ENCODE results near the gene SCD5. TPM values are rescaled to one million over a fixed set of nuclear protein-coding genes. Genes with fewer than 3 reads are reported as not detected.

The SCD5 gene
- total and polyA plus RNA-seq, 2 of the 13 experiments (the other 11 are each of a cell fraction or from before 2014, with no cell fraction given), result not detected

GRCh38 chr4:82710197-82710929 lies 88.2 kb downstream of the SCD5 start:
- ChIA-PET CTCF (ENCODE audit: low intra/inter-chr PET ratio, low total read pairs) (no interaction called here), POLR2A (no interaction called here)
- no peak overlapping the region for H3K27ac ChIP-seq (ENCODE audit: extremely low read length, insufficient read depth, low read length)
- ATAC-seq (peak; percentile 97), FAIRE-seq (peak; percentile 58), DNase-seq (ENCODE audit: low spot score) (peak; percentile 80)
- 0 out of 5 replicates have a peak, but pooled peaks cover 0 to 2% of the 10 kb centered on the region in 2 experiments for H3K27me3 ChIP-seq (ENCODE audit: control insufficient read depth in 1 of 2, insufficient read depth in 2 of 2, low read length in 2 of 2)
- H3K4me1 ChIP-seq (ENCODE audit: insufficient read depth, low read length), result peaks cover 31% of the 10 kb centered on the region
- WGBS (ENCODE audit: low lambda C conversion rate), result 2% methylated on average over 3 of the region's 4 CpGs
- peak overlapping the region in 1 of 3 experiments; percentile 7; a peak in 1 of 6 replicates for H3K4me3 ChIP-seq (replicated peaks in 1 of 3; ENCODE audit: insufficient read depth in 1 of 3, low read depth in 2 of 3, low read length in 3 of 3)
- H3K9me3 ChIP-seq (ENCODE audit: low read length), result no peaks in the 10 kb centered on the region
- H3K9ac ChIP-seq (ENCODE audit: insufficient read depth, low read depth, low read length), result no peak overlapping the region
- no peaks in the 10 kb centered on the region for H4K20me1 ChIP-seq (ENCODE audit: insufficient read depth, low read length)
- BruUV-seq (replicated peaks), result no TSS peak
- intact Hi-C loops (cut with micrococcal nuclease; ENCODE audit: unreplicated experiment) (no loop called here), in situ Hi-C loops (cut with HindIII; ENCODE audit: extremely low pct_ligation_motif_present, low pct_unique_long_range_greater_than_20kb) (no loop called here)
- H2AFZ ChIP-seq (ENCODE audit: low read length), result no peak overlapping the region
- H3K79me2 ChIP-seq (ENCODE audit: insufficient read depth, low read length), result no peaks in the 10 kb centered on the region
- H3K36me3 ChIP-seq (replicated peaks in 1 of 2; ENCODE audit: control insufficient read depth in 1 of 2, insufficient read depth in 2 of 2, low read length in 2 of 2), result no peaks in the 10 kb centered on the region
- H3K4me2 ChIP-seq (ENCODE audit: low read depth, low read length), result peak overlapping the region; percentile 65
- TF ChIP-seq ZNF256 (CRISPR knock-in tag; conservative IDR thresholded peaks at IDR 0.05) (no peak), BORCS8-MEF2B (CRISPR knock-in tag; IDR thresholded peaks at IDR 0.05) (0 out of 2 replicates have a peak, but pooled peaks have one; percentile 32), ZNF761 (CRISPR knock-in tag; conservative IDR thresholded peaks at IDR 0.05) (no peak), ZNF558 (CRISPR knock-in tag; IDR thresholded peaks at IDR 0.05; ENCODE audit: borderline replicate concordance) (no peak), TBX2 (CRISPR knock-in tag; IDR thresholded peaks at IDR 0.05; ENCODE audit: borderline replicate concordance) (peak; percentile 86; the same call in 1 of the 2 replicates), TARDBP (CRISPR knock-in tag; IDR thresholded peaks at IDR 0.05) (peak; percentile 23; the same call in 1 of the 2 replicates), ZNF768 (CRISPR knock-in tag; IDR thresholded peaks at IDR 0.05) (0 out of 2 replicates have a peak, but pooled peaks have one; percentile 14), TCF7 (IDR thresholded peaks at IDR 0.05; ENCODE audit: low read depth) (peak; percentile 89), ZNF367 (CRISPR knock-in tag; IDR thresholded peaks at IDR 0.05; ENCODE audit: borderline replicate concordance) (no peak), ZNF609 (CRISPR knock-in tag; IDR thresholded peaks at IDR 0.05; ENCODE audit: borderline replicate concordance) (peak; percentile 56; the same call in 1 of the 2 replicates), ZNF430 (CRISPR knock-in tag; IDR thresholded peaks at IDR 0.05) (0 out of 2 replicates have a peak, but pooled peaks have one; percentile 23), EP300 (IDR thresholded peaks at IDR 0.05; ENCODE audit: low read depth in 2 of 2, low read length in 2 of 2) (peak in 1 of 2 experiments; percentile 45; a peak in 2 of 4 replicates), EP300 (CRISPR knock-in tag; IDR thresholded peaks at IDR 0.05; ENCODE audit: borderline replicate concordance) (no peak)
- TF ChIP-seq, protein P1, sequence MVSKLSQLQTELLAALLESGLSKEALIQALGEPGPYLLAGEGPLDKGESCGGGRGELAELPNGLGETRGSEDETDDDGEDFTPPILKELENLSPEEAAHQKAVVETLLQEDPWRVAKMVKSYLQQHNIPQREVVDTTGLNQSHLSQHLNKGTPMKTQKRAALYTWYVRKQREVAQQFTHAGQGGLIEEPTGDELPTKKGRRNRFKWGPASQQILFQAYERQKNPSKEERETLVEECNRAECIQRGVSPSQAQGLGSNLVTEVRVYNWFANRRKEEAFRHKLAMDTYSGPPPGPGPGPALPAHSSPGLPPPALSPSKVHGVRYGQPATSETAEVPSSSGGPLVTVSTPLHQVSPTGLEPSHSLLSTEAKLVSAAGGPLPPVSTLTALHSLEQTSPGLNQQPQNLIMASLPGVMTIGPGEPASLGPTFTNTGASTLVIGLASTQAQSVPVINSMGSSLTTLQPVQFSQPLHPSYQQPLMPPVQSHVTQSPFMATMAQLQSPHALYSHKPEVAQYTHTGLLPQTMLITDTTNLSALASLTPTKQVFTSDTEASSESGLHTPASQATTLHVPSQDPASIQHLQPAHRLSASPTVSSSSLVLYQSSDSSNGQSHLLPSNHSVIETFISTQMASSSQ (IDR thresholded peaks at IDR 0.05; ENCODE audit: low read depth), result 0 out of 2 replicates have a peak, but pooled peaks have one; percentile 13
- TF ChIP-seq, protein P1 (CRISPR knock-in tag; IDR thresholded peaks at IDR 0.05; ENCODE audit: borderline replicate concordance), result no peak
